ENCODE data around the gene PCNX2. TPM values are rescaled to one million over a fixed set of nuclear protein-coding genes. Genes with fewer than 3 reads are reported as not detected.

PCNX2 gene
- total and polyA plus RNA-seq, 2 of the 8 experiments (the other 6 are each of a cell fraction or from before 2014, with no cell fraction given): 46.1 to 57.6 TPM

GRCh38 chr1:233109096-233109495, 186.4 kb downstream of the PCNX2 start:
- H3K9me3 ChIP-seq (ENCODE audit: insufficient read depth in 2 of 2, low read depth in 1 of 2, low read length in 1 of 2): no peaks in the 10 kb centered on the region
- H2BK20ac ChIP-seq (ENCODE audit: low read length): no peak overlapping the region
- H2AK5ac ChIP-seq (ENCODE audit: low read depth, low read length): no peak overlapping the region
- no peak overlapping the region for H2BK12ac ChIP-seq (ENCODE audit: low read depth, low read length)
- H3K9ac ChIP-seq (replicated peaks in 1 of 4; ENCODE audit: extremely low read depth in 1 of 4, low read depth in 3 of 4, low read length in 3 of 4): no peak overlapping the region
- H3K27me3 ChIP-seq (replicated peaks in 1 of 4; ENCODE audit: control insufficient read depth in 3 of 4, extremely low read depth in 1 of 4, insufficient read depth in 3 of 4, low read length in 3 of 4): no peaks in the 10 kb centered on the region
- no peak overlapping the region for H4K5ac ChIP-seq (ENCODE audit: insufficient read length, low read depth, low read length)
- no peak overlapping the region for H4K91ac ChIP-seq (replicated peaks; ENCODE audit: insufficient read length, low read length)
- 0 out of 4 replicates have a peak, but pooled peaks cover 0 to 2% of the 10 kb centered on the region in 2 experiments for H3K79me2 ChIP-seq (ENCODE audit: control insufficient read depth in 1 of 2, insufficient read depth in 2 of 2, low read length in 2 of 2)
- DNase-seq (ENCODE audit: low read depth in 1 of 2, low spot score in 2 of 2) (no peak), FAIRE-seq (no peak)
- H3K4me1 ChIP-seq (replicated peaks in 1 of 4; ENCODE audit: control insufficient read depth in 3 of 4, insufficient read depth in 4 of 4, low read length in 3 of 4): peaks cover 10 to 19% (median 14%) of the 10 kb centered on the region in 4 experiments; a peak in 6 of 7 replicates
- POLR2A ChIA-PET (ENCODE audit: partially characterized antibody): interaction anchor here (0.6 to 0.7 kb wide), 2 partner anchors 64 to 134 kb away, joined by 3 read pairs; no protein-coding TSS in a partner anchor
- H3K4ac ChIP-seq (replicated peaks; ENCODE audit: insufficient read length, low read depth, low read length): no peak overlapping the region
- CTCF ChIA-PET (ENCODE audit: partially characterized antibody): no interaction called here
- no peaks in the 10 kb centered on the region for H3K79me1 ChIP-seq (ENCODE audit: low read depth, low read length)
- no peak overlapping the region for H3K14ac ChIP-seq (ENCODE audit: insufficient read length)
- H2BK5ac ChIP-seq (ENCODE audit: low read depth, low read length): no peak overlapping the region
- H3K23me2 ChIP-seq (ENCODE audit: low read depth, low read length): 0 out of 2 replicates have a peak, but pooled peaks cover 4% of the 10 kb centered on the region
- H4K8ac ChIP-seq (ENCODE audit: extremely low read depth, insufficient read depth, low read length): no peak overlapping the region
- H2BK120ac ChIP-seq (replicated peaks; ENCODE audit: low read depth, low read length): no peak overlapping the region
- no peak overlapping the region for H3K4me3 ChIP-seq (ENCODE audit: extremely low read depth in 1 of 4, insufficient read depth in 2 of 4, low read depth in 3 of 4, low read length in 4 of 4)
- no peak overlapping the region for H3K18ac ChIP-seq (ENCODE audit: extremely low read depth, low read length)
- 92% methylated on average over 6 of the region's 6 CpGs; no CpG with 5 or more reads in 1 of the 2 experiments for WGBS, 2 experiments (ENCODE audit: extremely low coverage in 1 of 2, insufficient coverage in 1 of 2, insufficient read length in 1 of 2, insufficient replicate concordance in 2 of 2, low coverage in 1 of 2, low lambda C conversion rate in 2 of 2, missing lambda C conversion rate in 1 of 2)
- H2AFZ ChIP-seq (ENCODE audit: low read length): no peak overlapping the region
- H3K56ac ChIP-seq (replicated peaks; ENCODE audit: insufficient read length, low read depth, low read length): no peak overlapping the region
- no peak overlapping the region for H3K27ac ChIP-seq (ENCODE audit: low read depth, low read length)
- H3K36me3 ChIP-seq (ENCODE audit: control insufficient read depth in 2 of 4, insufficient read depth in 4 of 4, low read length in 3 of 4): peaks cover 2 to 15% (median 4%) of the 10 kb centered on the region in 4 experiments; a peak in 4 of 8 replicates
- no peak overlapping the region for H2BK15ac ChIP-seq (ENCODE audit: low read length)
- no peak overlapping the region for H3K4me2 ChIP-seq (ENCODE audit: insufficient read depth in 1 of 2, low read depth in 2 of 2, low read length in 2 of 2)
- no peaks in the 10 kb centered on the region for H4K20me1 ChIP-seq (replicated peaks in 1 of 2; ENCODE audit: control insufficient read depth in 1 of 2, insufficient read depth in 2 of 2, low read length in 2 of 2)
- no peak overlapping the region for H3K23ac ChIP-seq (ENCODE audit: insufficient read length)
- no peak for TF ChIP-seq KDM5A (IDR thresholded peaks at IDR 0.05; ENCODE audit: low read length)
- TF ChIP-seq NANOG (IDR thresholded peaks at IDR 0.05; ENCODE audit: insufficient read depth, low read depth, low read length, poor library complexity, severe bottlenecking): no peak
- no peak for TF ChIP-seq YY1 (IDR thresholded peaks at IDR 0.05; ENCODE audit: low read depth, low read length)
- no peak for TF ChIP-seq HDAC2 (IDR thresholded peaks at IDR 0.05; ENCODE audit: borderline replicate concordance in 1 of 2, low read depth in 2 of 2, low read length in 2 of 2)
- no peak for TF ChIP-seq CTBP2 (IDR thresholded peaks at IDR 0.05; ENCODE audit: borderline replicate concordance, insufficient read depth, insufficient read length, low read length)
- no peak for TF ChIP-seq GABPA (IDR thresholded peaks at IDR 0.05; ENCODE audit: borderline replicate concordance, insufficient read depth, low read length)
- TF ChIP-seq GTF2F1 (IDR thresholded peaks at IDR 0.05; ENCODE audit: borderline replicate concordance, low read depth, low read length): no peak
- no peak for TF ChIP-seq TBP (IDR thresholded peaks at IDR 0.05; ENCODE audit: low read depth, low read length)
- TF ChIP-seq SIX5 (IDR thresholded peaks at IDR 0.05; ENCODE audit: low read depth, low read length): no peak
- no peak for TF ChIP-seq CEBPB (IDR thresholded peaks at IDR 0.05; ENCODE audit: low read depth, low read length)
- no peak for TF ChIP-seq HDAC6 (IDR thresholded peaks at IDR 0.05; ENCODE audit: low read depth, low read length)
- no peak for TF ChIP-seq RBBP5 (IDR thresholded peaks at IDR 0.05; ENCODE audit: borderline replicate concordance, low read depth, low read length)
- TF ChIP-seq ZNF274 (IDR thresholded peaks at IDR 0.05; ENCODE audit: borderline replicate concordance, extremely low read depth, low read length): no peak
